Pancreas (tissue), 10 donors: ENCODE measurements around the gene NECTIN1. TPM values are rescaled to one million over a fixed set of nuclear protein-coding genes. Genes with fewer than 3 reads are reported as not detected.

ENCODE experiments used
- ATAC-seq, 4 donors: fragments of 200-7000 bp; cut with Tn5 transposase; one replicate each; pipeline versions ENCODE4 v1.8.0 to v1.9.1; 2020; ENCODE audit warnings: mild to moderate bottlenecking in 4 of 4, moderate library complexity in 4 of 4
- DNase-seq, 6 donors: peaks; one replicate each; pipeline ENCODE4 v3.0.0-alpha.2; 2020
- FAIRE-seq: peaks from 2 replicates; lab custom pipeline; 2012; peaks lifted over from hg19 to GRCh38; lab: Jason Lieb, UNC
- H3K27ac ChIP-seq, 4 donors: fragments of 200-600 bp; sonication (generic); 1 replicate in 3 of 4; 2 replicates in 1 of 4; pipeline versions ENCODE4 v1.5.0 to v1.8.0; 2020
- H3K27me3 ChIP-seq, 4 donors: fragments of 200-600 bp; one replicate each; pipeline ENCODE4 v1.8.0; 2021
- H3K36me3 ChIP-seq, 3 donors: fragments of 200-600 bp; sonication (generic) in 1 of 3; one replicate each; pipeline versions ENCODE4 v1.5.0 to v1.8.0; 2020 to 2021
- H3K4me1 ChIP-seq, 3 donors: fragments of 200-600 bp; one replicate each; pipeline ENCODE4 v1.8.0; 2021
- H3K4me3 ChIP-seq, 4 donors: fragments of 200-600 bp; sonication (generic) in 2 of 4; one replicate each; pipeline versions ENCODE4 v1.5.0 to v1.8.0; 2020 to 2021
- H3K9me3 ChIP-seq, 4 donors: fragments of 200-600 bp; one replicate each; pipeline ENCODE4 v1.8.0; 2021
- WGBS, 2 donors: extraction: QIAGEN DNeasy Blood & Tissue Kit; methylation state at CpG; one replicate each; pipeline ENCODE4 v1.1.7; 2013; 5-methylcytosine and 5-hydroxymethylcytosine counted together
- intact Hi-C, 3 donors: fragments of 100-400 bp; cut with DNase I; formaldehyde crosslinking; loops; one replicate each; pipeline versions ENCODE4 v1.11.1 to v1.14.2; 2022
- polyA plus RNA-seq, 2 donors: library from polyadenylated mRNA; stranded (reverse); fragments of 200-250 nt; gene quantifications; one replicate each; pipeline ENCODE4 v1.2.3, GENCODE V29; 2013
- total RNA-seq, 6 donors: library from RNA; stranded (reverse); fragmentation: NEBNext Ultra II Directional in 4 of 6; extraction: Animal tissue kit (Norgen Biotek cat#: 25700) in 4 of 6; gene quantifications; one replicate each; pipeline versions ENCODE4 v1.2.1 to v1.2.4, GENCODE V29; 2021 to 2023
- TF ChIP-seq, protein P1 (sequence below), 4 donors: fragments of 200-600 bp; sonication (generic) in 3 of 4; IDR thresholded peaks; one replicate each; pipeline versions ENCODE4 v1.5.0 to v1.8.0; 2021; ENCODE audit warnings: antibody characterized with exemption in 4 of 4
- donor health status: healthy with polysubstance abuse.
- donor health status: DM: no; HTN: no; CAD: no; lungs with moderate emphysema.
- donor health status: DM: no; HTN: no; CAD: no.
- donor health status: control.
- donor health status: control.
- donor health status: Bipolar disorder and iron deficiency.
- donor health status: DM: yes; HTN: yes; CAD: no.
- donor health status: DM: no; HTN: no; CAD: no.
- donor health status: DM: no; HTN: no; CAD: no.
- donor health status: DM: yes; HTN: yes; CAD: no.

NECTIN1 gene
- total and polyA plus RNA-seq, 8 donors = 7.9 to 24.7 (median 19.0) TPM

DNA sequence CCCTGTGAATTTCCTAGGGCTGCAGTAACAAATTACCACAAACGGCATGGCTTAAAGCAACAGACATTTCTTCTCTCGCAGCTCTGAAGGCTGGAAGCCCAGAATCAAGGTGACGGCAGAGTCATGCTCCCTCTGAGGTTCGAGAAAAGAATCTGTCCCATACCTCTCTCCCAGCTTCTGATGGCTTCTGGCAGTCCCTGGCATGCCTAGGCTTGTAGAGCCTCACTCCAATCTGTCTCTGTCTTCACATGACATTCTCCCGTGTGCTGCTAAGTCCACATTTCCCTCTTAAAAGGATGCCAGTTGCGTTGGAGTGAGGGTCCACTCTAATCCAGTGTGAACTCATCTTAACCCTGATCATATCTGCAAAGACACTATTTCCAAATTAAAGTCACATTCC is 116.2 kb downstream of the NECTIN1 start:
- no peak for DNase-seq
- no peak for FAIRE-seq
- H3K27ac ChIP-seq = no peak overlapping the region
- intact Hi-C loops = no loop called here
- H3K4me1 ChIP-seq = no peaks in the 10 kb centered on the region
- no peak for ATAC-seq
- H3K9me3 ChIP-seq = no peaks in the 10 kb centered on the region
- WGBS, 2 donors = 73 to 76% methylated on average over 6 of the region's 6 CpGs
- H3K36me3 ChIP-seq = no peaks in the 10 kb centered on the region
- H3K27me3 ChIP-seq = no peaks in the 10 kb centered on the region
- TF ChIP-seq, protein P1, sequence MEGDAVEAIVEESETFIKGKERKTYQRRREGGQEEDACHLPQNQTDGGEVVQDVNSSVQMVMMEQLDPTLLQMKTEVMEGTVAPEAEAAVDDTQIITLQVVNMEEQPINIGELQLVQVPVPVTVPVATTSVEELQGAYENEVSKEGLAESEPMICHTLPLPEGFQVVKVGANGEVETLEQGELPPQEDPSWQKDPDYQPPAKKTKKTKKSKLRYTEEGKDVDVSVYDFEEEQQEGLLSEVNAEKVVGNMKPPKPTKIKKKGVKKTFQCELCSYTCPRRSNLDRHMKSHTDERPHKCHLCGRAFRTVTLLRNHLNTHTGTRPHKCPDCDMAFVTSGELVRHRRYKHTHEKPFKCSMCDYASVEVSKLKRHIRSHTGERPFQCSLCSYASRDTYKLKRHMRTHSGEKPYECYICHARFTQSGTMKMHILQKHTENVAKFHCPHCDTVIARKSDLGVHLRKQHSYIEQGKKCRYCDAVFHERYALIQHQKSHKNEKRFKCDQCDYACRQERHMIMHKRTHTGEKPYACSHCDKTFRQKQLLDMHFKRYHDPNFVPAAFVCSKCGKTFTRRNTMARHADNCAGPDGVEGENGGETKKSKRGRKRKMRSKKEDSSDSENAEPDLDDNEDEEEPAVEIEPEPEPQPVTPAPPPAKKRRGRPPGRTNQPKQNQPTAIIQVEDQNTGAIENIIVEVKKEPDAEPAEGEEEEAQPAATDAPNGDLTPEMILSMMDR (IDR thresholded peaks at IDR 0.05) = no peak
- H3K4me3 ChIP-seq = no peak overlapping the region

DNA sequence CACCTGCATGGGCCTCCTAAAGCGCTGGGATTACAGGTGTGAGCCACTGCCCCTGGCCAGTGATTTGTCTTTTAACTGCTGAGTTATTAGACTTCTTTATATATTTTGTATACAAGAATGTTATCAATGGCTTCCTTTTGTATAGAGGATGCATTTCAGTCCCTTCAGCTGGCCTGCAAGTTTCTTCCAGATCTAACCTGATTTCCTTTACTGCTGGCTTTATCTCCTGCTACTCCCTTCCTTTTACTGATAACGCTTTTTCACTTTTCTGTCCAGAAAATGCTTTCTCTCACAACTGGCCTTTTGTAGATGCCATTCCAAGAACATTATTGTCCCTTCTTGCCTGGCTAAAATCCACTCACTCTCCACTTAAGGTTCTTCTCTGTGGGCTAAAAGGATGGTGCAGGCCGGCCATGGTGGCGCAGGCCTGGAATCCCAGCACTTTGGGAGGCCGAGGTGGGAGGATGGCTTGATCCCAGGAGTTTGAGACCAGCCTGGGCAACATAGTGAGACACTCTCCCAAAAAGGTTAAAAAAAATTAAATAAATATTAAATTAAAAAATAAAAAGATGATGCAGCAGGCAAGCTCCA is 118.1 kb downstream of the NECTIN1 start:
- intact Hi-C loops = no loop called here
- 88 to 95% methylated on average over 5 of the region's 5 CpGs for WGBS, 2 donors
- no peak for FAIRE-seq

DNA sequence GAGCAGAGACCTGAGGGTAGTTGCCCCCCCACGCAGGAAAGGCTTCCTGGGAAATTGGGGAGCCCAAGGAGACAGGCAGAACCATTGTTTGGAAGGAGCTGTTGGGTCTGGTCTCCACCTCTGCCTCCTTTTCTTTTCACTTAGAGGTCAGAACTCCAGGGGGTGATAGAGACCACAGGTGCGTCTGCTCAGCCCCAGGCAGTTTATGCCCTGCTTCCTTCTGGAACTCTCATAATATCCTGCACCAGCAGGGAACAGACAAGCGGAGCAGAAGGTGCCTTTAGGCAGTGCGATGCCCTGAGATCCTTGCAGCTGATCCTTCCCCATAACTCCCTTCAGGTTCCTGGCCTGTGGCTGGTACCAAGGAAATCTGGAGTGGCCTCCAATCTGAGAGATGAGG is 120.2 kb downstream of the NECTIN1 start:
- no peaks in the 10 kb centered on the region for H3K36me3 ChIP-seq

More for the DNA sequence above, 118.1 kb downstream of the NECTIN1 start:
- Histone ChIP-seq H3K9me3 (no peaks in the 10 kb centered on the region), H3K27me3 (no peaks in the 10 kb centered on the region), H3K4me1 (no peaks in the 10 kb centered on the region), H3K27ac (no peak overlapping the region), H3K4me3 (no peak overlapping the region), H3K36me3 (no peaks in the 10 kb centered on the region)
- no peak for DNase-seq
- no peak for ATAC-seq
- TF ChIP-seq, protein P1 (IDR thresholded peaks at IDR 0.05) = no peak

DNA sequence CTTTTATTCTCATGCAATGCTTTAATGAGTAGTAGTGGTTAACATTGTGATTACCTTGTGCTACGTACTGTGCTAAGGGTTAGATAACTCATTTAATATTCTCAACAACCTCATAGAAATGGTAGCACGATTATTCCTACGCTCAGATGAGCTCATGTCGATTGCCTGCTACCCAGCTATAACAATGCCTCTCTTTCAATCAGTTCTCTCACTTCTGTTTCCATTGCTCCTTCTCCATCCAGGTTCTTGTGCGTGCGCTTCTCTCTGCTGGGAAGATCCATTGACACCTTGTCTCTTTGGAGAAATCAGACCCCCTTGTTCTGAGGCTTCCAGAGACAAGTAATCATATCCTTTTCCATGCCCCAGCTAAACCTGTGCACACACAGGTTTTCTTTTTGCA is 120.8 kb downstream of the NECTIN1 start:
- TF ChIP-seq, protein P1 (IDR thresholded peaks at IDR 0.05) = no peak
- no peaks in the 10 kb centered on the region for H3K9me3 ChIP-seq

More for the DNA sequence above, 120.2 kb downstream of the NECTIN1 start:
- no peaks in the 10 kb centered on the region for H3K4me1 ChIP-seq
- H3K9me3 ChIP-seq = no peaks in the 10 kb centered on the region
- intact Hi-C loops = no loop called here
- H3K27ac ChIP-seq = no peak overlapping the region
- H3K4me3 ChIP-seq = no peak overlapping the region
- TF ChIP-seq, protein P1 (IDR thresholded peaks at IDR 0.05) = no peak
- no peak for FAIRE-seq
- DNase-seq = no peak
- WGBS, 2 donors = 57 to 62% methylated on average over 4 of the region's 4 CpGs
- ATAC-seq = no peak
- no peaks in the 10 kb centered on the region for H3K27me3 ChIP-seq

DNA sequence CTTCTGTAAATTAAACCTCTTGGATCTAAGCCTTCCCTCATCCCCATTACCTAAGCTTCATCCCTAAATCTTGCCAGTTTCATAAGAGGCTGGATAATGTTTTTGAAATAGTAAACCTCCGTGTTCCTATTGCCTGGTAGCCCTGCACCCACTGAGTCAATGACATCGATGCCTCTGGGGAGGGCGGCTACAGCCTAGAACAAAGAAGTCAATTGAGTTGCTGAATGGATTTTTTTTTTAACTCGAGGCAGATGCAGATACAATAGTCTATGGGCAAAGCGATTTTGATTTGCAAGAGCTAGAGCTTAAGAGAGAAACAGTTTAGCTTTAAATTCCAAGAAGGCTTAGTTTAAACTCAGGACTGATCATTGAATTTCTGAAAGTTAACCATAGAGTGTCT is 121.3 kb downstream of the NECTIN1 start:
- ATAC-seq = peak in 1 of 4 donors; percentile 44
- DNase-seq = no peak
- TF ChIP-seq, protein P1 (IDR thresholded peaks at IDR 0.05) = no peak
- no peaks in the 10 kb centered on the region for H3K9me3 ChIP-seq
- H3K27ac ChIP-seq = no peak overlapping the region
- no peak for FAIRE-seq
- H3K4me3 ChIP-seq = no peak overlapping the region
- intact Hi-C loops = no loop called here
- 18 to 25% methylated on average over 5 of the region's 5 CpGs for WGBS, 2 donors
- no peaks in the 10 kb centered on the region for H3K27me3 ChIP-seq
- H3K4me1 ChIP-seq = no peaks in the 10 kb centered on the region
- H3K36me3 ChIP-seq = no peaks in the 10 kb centered on the region

More for the DNA sequence above, 120.8 kb downstream of the NECTIN1 start:
- Histone ChIP-seq H3K36me3 (no peaks in the 10 kb centered on the region), H3K27me3 (no peaks in the 10 kb centered on the region), H3K27ac (no peak overlapping the region), H3K4me3 (no peak overlapping the region), H3K4me1 (no peaks in the 10 kb centered on the region)
- intact Hi-C loops = no loop called here
- FAIRE-seq (no peak), DNase-seq (no peak), ATAC-seq (no peak)
- WGBS, 2 donors = 62 to 63% methylated on average over 6 of the region's 6 CpGs
